Activated CD8-positive, alpha-beta T cell treated with anti-CD3 and anti-CD28 coated beads for 36 hours (primary cell): Measurements from ENCODE around the gene DPP4. TPM values are rescaled to one million over a fixed set of nuclear protein-coding genes. Genes with fewer than 3 reads are reported as not detected.

ENCODE experiments used
- ATAC-seq: fragments of 200-7000 bp; cut with Tn5 transposase; one replicate; pipeline ENCODE4 v1.10.0; 2021; ENCODE audit warnings: mild to moderate bottlenecking, moderate library complexity
- CTCF ChIA-PET: fragments of 350-600 bp; sonication (Branson Sonifier 250); formaldehyde crosslinking; loops from one replicate; lab custom pipeline; 2021; ENCODE audit warnings: antibody characterized with exemption; lab: Charles Lee
- POLR2A ChIA-PET: fragments of 350-600 bp; sonication (Branson Sonifier 250); formaldehyde crosslinking; loops from one replicate; lab custom pipeline; 2021; ENCODE audit warnings: antibody characterized with exemption; lab: Charles Lee
- DNase-seq: peaks from one replicate; pipeline ENCODE4 v3.0.0-alpha.2; 2020
- H3K27ac Mint-ChIP-seq: one replicate; pipeline ENCODE4 v1.8.0; 2021; ENCODE audit warnings: mild to moderate bottlenecking, mixed read lengths
- H3K27me3 Mint-ChIP-seq: one replicate; pipeline ENCODE4 v1.8.0; 2021; ENCODE audit warnings: mixed read lengths
- H3K36me3 Mint-ChIP-seq: one replicate; pipeline ENCODE4 v1.8.0; 2021; ENCODE audit warnings: low read depth, mixed read lengths
- H3K4me1 Mint-ChIP-seq: one replicate; pipeline ENCODE4 v1.8.0; 2021; ENCODE audit warnings: low read depth, mixed read lengths
- H3K4me3 Mint-ChIP-seq: one replicate; pipeline ENCODE4 v1.8.0; 2021; ENCODE audit warnings: mild to moderate bottlenecking, moderate library complexity, mixed read lengths
- H3K9me3 Mint-ChIP-seq: one replicate; pipeline ENCODE4 v1.8.0; 2021; ENCODE audit warnings: mixed read lengths
- intact Hi-C: fragments of 100-400 bp; cut with micrococcal nuclease; formaldehyde crosslinking; loops from one replicate; pipeline ENCODE4 v1.10.0; 2022
- total RNA-seq, 2 experiments: library from RNA; stranded (reverse); gene quantifications; one replicate each; pipeline ENCODE4 v1.2.3, GENCODE V29; 2021
- TF ChIP-seq, protein P1 (sequence below): fragments of 200-600 bp; IDR thresholded peaks from one replicate; pipeline ENCODE4 v1.8.0; 2022; ENCODE audit warnings: antibody characterized with exemption, mild to moderate bottlenecking

Gene DPP4
- total RNA-seq, 2 experiments from 2014 or later = 25.9 to 26.4 TPM

DNA sequence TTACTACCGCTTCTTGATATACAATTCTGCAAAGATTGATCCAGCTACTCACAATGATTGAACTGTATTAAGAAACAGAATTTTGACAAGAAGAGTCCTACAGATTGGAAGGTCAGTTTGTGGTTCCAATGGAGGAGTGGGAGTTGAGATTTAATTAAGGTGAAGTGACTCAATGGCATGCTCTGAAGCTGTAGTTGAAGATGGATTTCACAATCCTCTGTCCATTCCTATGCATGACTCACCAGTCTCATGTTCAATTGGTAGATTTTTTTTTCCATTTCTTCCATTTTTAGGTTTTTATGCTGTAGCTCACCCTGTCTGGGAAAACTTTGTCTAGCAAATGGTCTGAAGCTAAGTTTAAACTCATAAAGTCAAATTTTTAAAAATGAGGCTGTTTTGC, 83.3 kb downstream of the DPP4 start:
- Mint-ChIP-seq H3K27me3 (no peaks in the 10 kb centered on the region), H3K4me1 (peaks cover 56% of the 10 kb centered on the region), H3K36me3 (peaks cover 42% of the 10 kb centered on the region), H3K4me3 (no peak overlapping the region), H3K27ac (peak overlapping the region; percentile 38), H3K9me3 (no peaks in the 10 kb centered on the region)
- TF ChIP-seq, protein P1, sequence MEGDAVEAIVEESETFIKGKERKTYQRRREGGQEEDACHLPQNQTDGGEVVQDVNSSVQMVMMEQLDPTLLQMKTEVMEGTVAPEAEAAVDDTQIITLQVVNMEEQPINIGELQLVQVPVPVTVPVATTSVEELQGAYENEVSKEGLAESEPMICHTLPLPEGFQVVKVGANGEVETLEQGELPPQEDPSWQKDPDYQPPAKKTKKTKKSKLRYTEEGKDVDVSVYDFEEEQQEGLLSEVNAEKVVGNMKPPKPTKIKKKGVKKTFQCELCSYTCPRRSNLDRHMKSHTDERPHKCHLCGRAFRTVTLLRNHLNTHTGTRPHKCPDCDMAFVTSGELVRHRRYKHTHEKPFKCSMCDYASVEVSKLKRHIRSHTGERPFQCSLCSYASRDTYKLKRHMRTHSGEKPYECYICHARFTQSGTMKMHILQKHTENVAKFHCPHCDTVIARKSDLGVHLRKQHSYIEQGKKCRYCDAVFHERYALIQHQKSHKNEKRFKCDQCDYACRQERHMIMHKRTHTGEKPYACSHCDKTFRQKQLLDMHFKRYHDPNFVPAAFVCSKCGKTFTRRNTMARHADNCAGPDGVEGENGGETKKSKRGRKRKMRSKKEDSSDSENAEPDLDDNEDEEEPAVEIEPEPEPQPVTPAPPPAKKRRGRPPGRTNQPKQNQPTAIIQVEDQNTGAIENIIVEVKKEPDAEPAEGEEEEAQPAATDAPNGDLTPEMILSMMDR = no peak
- intact Hi-C loops = loop anchor here (5.0 kb wide), 2 partner anchors 67 to 132 kb away; no protein-coding TSS in a partner anchor
- DNase-seq = no peak
- ChIA-PET CTCF (interaction anchor here (0.7 to 1.7 kb wide), 3 partner anchors 22 to 404 kb away, joined by 3 to 8 read pairs (median 5); no protein-coding TSS in a partner anchor), POLR2A (interaction anchor here (1.0 to 5.4 kb wide), 2 partner anchors 21 to 37 kb away, joined by 3 to 39 read pairs; no protein-coding TSS in a partner anchor)
- no peak for ATAC-seq

- ATAC-seq (no peak), DNase-seq (no peak)
- CTCF ChIA-PET = interaction anchor here (0.7 to 1.7 kb wide), 3 partner anchors 21 to 403 kb away, joined by 3 to 8 read pairs (median 5); no protein-coding TSS in a partner anchor
- Mint-ChIP-seq H3K4me3 (no peak overlapping the region), H3K4me1 (peaks cover 49% of the 10 kb centered on the region), H3K27me3 (no peaks in the 10 kb centered on the region), H3K27ac (peak overlapping the region; percentile 38), H3K36me3 (peaks cover 35% of the 10 kb centered on the region), H3K9me3 (no peaks in the 10 kb centered on the region)
- TF ChIP-seq, protein P1 = no peak
- intact Hi-C loops = loop anchor here (5.0 kb wide), 2 partner anchors 67 to 132 kb away; no protein-coding TSS in a partner anchor
- POLR2A ChIA-PET = interaction anchor here (1.0 to 5.4 kb wide), 2 partner anchors 21 to 36 kb away, joined by 3 to 39 read pairs; no protein-coding TSS in a partner anchor
Observed at GRCh38 chr2:161990036-161990435, 84.0 kb downstream of the DPP4 start.

- Mint-ChIP-seq H3K4me3 (no peak overlapping the region), H3K27me3 (no peaks in the 10 kb centered on the region), H3K9me3 (no peaks in the 10 kb centered on the region), H3K27ac (peak overlapping the region; percentile 55), H3K36me3 (peaks cover 26% of the 10 kb centered on the region), H3K4me1 (peaks cover 36% of the 10 kb centered on the region)
- no peak for ATAC-seq
- TF ChIP-seq, protein P1 = peak; percentile 16
- ChIA-PET CTCF (interaction anchor here (1.2 to 1.9 kb wide), 7 partner anchors 9 to 139 kb away, joined by 3 to 7 read pairs (median 4); no protein-coding TSS in a partner anchor), POLR2A (interaction anchor here (0.7 to 0.9 kb wide), 2 partner anchors 9 to 11 kb away, joined by 3 to 5 read pairs; no protein-coding TSS in a partner anchor)
- DNase-seq = no peak
- intact Hi-C loops = no loop called here
Observed at GRCh38 chr2:161988589-161988988, 85.4 kb downstream of the DPP4 start.

DNA sequence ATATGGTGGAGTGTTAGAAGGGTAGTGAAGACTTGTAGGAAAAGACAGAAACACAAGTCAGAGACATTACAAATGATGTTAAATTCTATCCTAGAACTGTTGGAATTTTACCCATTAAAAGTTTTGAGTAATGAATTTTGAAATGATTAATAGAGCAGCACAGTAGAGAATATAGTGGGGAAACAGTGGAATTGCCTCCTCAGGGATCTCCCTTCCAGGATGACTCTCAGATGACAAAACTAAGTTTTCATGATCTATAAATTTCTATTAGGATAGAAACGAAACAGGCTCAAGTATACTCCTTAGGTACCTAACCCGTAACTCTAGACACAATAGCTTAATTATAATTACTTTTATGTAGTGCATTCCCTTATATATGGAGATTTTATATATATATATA, 86.7 kb downstream of the DPP4 start:
- no peak overlapping the region for H3K27ac Mint-ChIP-seq
- POLR2A ChIA-PET = no interaction called here

More for the DNA sequence above, 86.7 kb downstream of the DPP4 start:
- CTCF ChIA-PET = interaction anchor here (0.7 kb wide), 1 partner anchor 8 kb away, joined by 3 read pairs; no protein-coding TSS in a partner anchor
- H3K36me3 Mint-ChIP-seq = peaks cover 15% of the 10 kb centered on the region
- H3K9me3 Mint-ChIP-seq = no peaks in the 10 kb centered on the region
- peaks cover 31% of the 10 kb centered on the region for H3K4me1 Mint-ChIP-seq
- no peaks in the 10 kb centered on the region for H3K27me3 Mint-ChIP-seq
- ATAC-seq (no peak), DNase-seq (no peak)
- TF ChIP-seq, protein P1 = no peak
- H3K4me3 Mint-ChIP-seq = no peak overlapping the region
- intact Hi-C loops = no loop called here
